Measurements from ENCODE around the gene KRT6A. TPM values are rescaled to one million over a fixed set of nuclear protein-coding genes. Genes with fewer than 3 reads are reported as not detected.

KRT6A gene
- polyA plus RNA-seq, 1 donor (not counting 4 experiments of a cell fraction or from before 2014, with no cell fraction given): 12,338 TPM

GRCh38 chr12:52441320-52441911 lies 51.6 kb downstream of the KRT6A start:
- Histone ChIP-seq H4K20me1 (ENCODE audit: control insufficient read depth, extremely low read depth, insufficient read depth, low read length) (no peaks in the 10 kb centered on the region), H3K4me2 (ENCODE audit: control insufficient read depth, extremely low read depth, insufficient read depth, low read depth, low read length) (peak overlapping the region; percentile 84), H3K4me3 (ENCODE audit: control insufficient read depth in 2 of 3, extremely low read depth in 1 of 3, insufficient read depth in 2 of 3, low read depth in 1 of 3, low read length in 3 of 3) (peak overlapping the region in 2 of 3 experiments; percentile 24 to 47), H3K27ac (ENCODE audit: control insufficient read depth, insufficient read depth, low read length) (peak overlapping the region; percentile 97), H2AFZ (ENCODE audit: control insufficient read depth, low read length) (no peak overlapping the region), H3K9ac (ENCODE audit: control insufficient read depth, extremely low read depth, insufficient read depth, low read length) (peak overlapping the region; percentile 78), H3K79me2 (ENCODE audit: control insufficient read depth, insufficient read depth, low read length) (peaks cover 2% of the 10 kb centered on the region), H3K36me3 (ENCODE audit: control insufficient read depth in 2 of 2, extremely low read depth in 1 of 2, insufficient read depth in 2 of 2, low read length in 2 of 2) (peaks cover 0 to 2% of the 10 kb centered on the region in 2 experiments), H3K27me3 (ENCODE audit: control insufficient read depth, extremely low read depth, insufficient read depth, low read length) (no peaks in the 10 kb centered on the region), H3K9me3 (ENCODE audit: control insufficient read depth, low read depth, low read length) (no peaks in the 10 kb centered on the region), H3K4me1 (ENCODE audit: control insufficient read depth, extremely low read depth, insufficient read depth, low read length) (peaks cover 73% of the 10 kb centered on the region), H3K9me1 (ENCODE audit: control insufficient read depth, extremely low read depth, insufficient read depth, low read length) (no peaks in the 10 kb centered on the region)
- no peak for TF ChIP-seq EZH2 (IDR thresholded peaks at IDR 0.05; ENCODE audit: low read length)
- no peak for TF ChIP-seq CTCF (optimal IDR thresholded peaks at IDR 0.05 in 1 of 3, IDR thresholded peaks at IDR 0.05 in 1 of 3, conservative IDR thresholded peaks at IDR 0.05 in 1 of 3; ENCODE audit: extremely low read depth in 1 of 3, insufficient read depth in 2 of 3, low read length in 3 of 3)
- DNase-seq (ENCODE audit: low read depth, low spot score): no peak
- FAIRE-seq: no peak
- dilution Hi-C loops (cut with MboI; ENCODE audit: extremely low pct_ligation_motif_present, low sequenced_read_pairs): no loop called here

- H3K27me3 ChIP-seq (ENCODE audit: control insufficient read depth, extremely low read depth, insufficient read depth, low read length): no peaks in the 10 kb centered on the region
- peaks cover 2% of the 10 kb centered on the region for H3K79me2 ChIP-seq (ENCODE audit: control insufficient read depth, insufficient read depth, low read length)
- no peaks in the 10 kb centered on the region for H4K20me1 ChIP-seq (ENCODE audit: control insufficient read depth, extremely low read depth, insufficient read depth, low read length)
- no peak overlapping the region for H3K4me3 ChIP-seq (ENCODE audit: control insufficient read depth in 2 of 3, extremely low read depth in 1 of 3, insufficient read depth in 2 of 3, low read depth in 1 of 3, low read length in 3 of 3)
- peaks cover 0 to 2% of the 10 kb centered on the region in 2 experiments for H3K36me3 ChIP-seq (ENCODE audit: control insufficient read depth in 2 of 2, extremely low read depth in 1 of 2, insufficient read depth in 2 of 2, low read length in 2 of 2)
- dilution Hi-C loops (cut with MboI; ENCODE audit: extremely low pct_ligation_motif_present, low sequenced_read_pairs): no loop called here
- no peaks in the 10 kb centered on the region for H3K9me3 ChIP-seq (ENCODE audit: control insufficient read depth, low read depth, low read length)
- TF ChIP-seq CTCF (optimal IDR thresholded peaks at IDR 0.05 in 1 of 3, IDR thresholded peaks at IDR 0.05 in 1 of 3, conservative IDR thresholded peaks at IDR 0.05 in 1 of 3; ENCODE audit: extremely low read depth in 1 of 3, insufficient read depth in 2 of 3, low read length in 3 of 3): no peak
- TF ChIP-seq EZH2 (IDR thresholded peaks at IDR 0.05; ENCODE audit: low read length): no peak
- DNase-seq (ENCODE audit: low read depth, low spot score) (no peak), FAIRE-seq (peak; percentile 97)
- peak overlapping the region; percentile 97 for H3K27ac ChIP-seq (ENCODE audit: control insufficient read depth, insufficient read depth, low read length)
- H2AFZ ChIP-seq (ENCODE audit: control insufficient read depth, low read length): no peak overlapping the region
- H3K4me1 ChIP-seq (ENCODE audit: control insufficient read depth, extremely low read depth, insufficient read depth, low read length): peaks cover 78% of the 10 kb centered on the region
- peak overlapping the region; percentile 78 for H3K9ac ChIP-seq (ENCODE audit: control insufficient read depth, extremely low read depth, insufficient read depth, low read length)
- H3K4me2 ChIP-seq (ENCODE audit: control insufficient read depth, extremely low read depth, insufficient read depth, low read depth, low read length): peak overlapping the region; percentile 84
- H3K9me1 ChIP-seq (ENCODE audit: control insufficient read depth, extremely low read depth, insufficient read depth, low read length): no peaks in the 10 kb centered on the region
Measured at GRCh38 chr12:52440821-52441319, 52.2 kb downstream of the KRT6A start.

All from keratinocyte (primary cell).